C4-2B (cell line): ENCODE measurements around the gene DIPK1A.

Experiments used
- CTCF ChIP-seq: fragments of 450-650 bp; conservative IDR thresholded peaks from 2 replicates; pipeline ENCODE4 v1.5.1; 2017; ENCODE audit warnings: mild to moderate bottlenecking
- ZFX ChIP-seq: fragments of 450-650 bp; IDR thresholded peaks from 2 replicates; pipeline ENCODE4 v1.6.1; 2017

- TF ChIP-seq CTCF: no peak
- TF ChIP-seq ZFX: no peak
Measured at GRCh38 chr1:92834617-92835016, 126.6 kb downstream of the DIPK1A start.
